ENCODE measurements around the gene TEDC1. TPM values are rescaled to one million over a fixed set of nuclear protein-coding genes. Genes with fewer than 3 reads are reported as not detected.
A peak's percentile ranks its signal among the peaks of the same experiment; 100 is the strongest.

The TEDC1 gene
- total RNA-seq, 3 donors from 2014 or later = 53.7 to 58.7 (median 57.8) TPM

GRCh38 chr14:105492031-105492970 is 1.3 kb downstream of the TEDC1 start:
- no peaks in the 10 kb centered on the region for H3K9me3 Mint-ChIP-seq
- H3K4me3 Mint-ChIP-seq = peak overlapping the region; percentile 76
- H3K27me3 Mint-ChIP-seq (ENCODE audit: low read depth) = no peaks in the 10 kb centered on the region
- no peaks in the 10 kb centered on the region for H3K36me3 Mint-ChIP-seq (ENCODE audit: insufficient read depth)
- ATAC-seq (no peak), DNase-seq (no peak)
- H3K4me1 Mint-ChIP-seq (ENCODE audit: low read depth) = peaks cover 21% of the 10 kb centered on the region

- Mint-ChIP-seq H3K36me3 (ENCODE audit: insufficient read depth) (no peaks in the 10 kb centered on the region), H3K27me3 (ENCODE audit: low read depth) (no peaks in the 10 kb centered on the region), H3K4me1 (ENCODE audit: low read depth) (peaks cover 18% of the 10 kb centered on the region), H3K4me3 (no peak overlapping the region), H3K9me3 (no peaks in the 10 kb centered on the region)
- DNase-seq (no peak), ATAC-seq (no peak)
Observed at GRCh38 chr14:105492971-105493871, 2.2 kb downstream of the TEDC1 start.

GRCh38 chr14:105493921-105494605 is 3.0 kb downstream of the TEDC1 start:
- no peak for ATAC-seq
- H3K9me3 Mint-ChIP-seq = no peaks in the 10 kb centered on the region
- no peak overlapping the region for H3K4me3 Mint-ChIP-seq
- peaks cover 12% of the 10 kb centered on the region for H3K4me1 Mint-ChIP-seq (ENCODE audit: low read depth)
- no peak for DNase-seq
- H3K27me3 Mint-ChIP-seq (ENCODE audit: low read depth) = no peaks in the 10 kb centered on the region
- no peaks in the 10 kb centered on the region for H3K36me3 Mint-ChIP-seq (ENCODE audit: insufficient read depth)

DNA sequence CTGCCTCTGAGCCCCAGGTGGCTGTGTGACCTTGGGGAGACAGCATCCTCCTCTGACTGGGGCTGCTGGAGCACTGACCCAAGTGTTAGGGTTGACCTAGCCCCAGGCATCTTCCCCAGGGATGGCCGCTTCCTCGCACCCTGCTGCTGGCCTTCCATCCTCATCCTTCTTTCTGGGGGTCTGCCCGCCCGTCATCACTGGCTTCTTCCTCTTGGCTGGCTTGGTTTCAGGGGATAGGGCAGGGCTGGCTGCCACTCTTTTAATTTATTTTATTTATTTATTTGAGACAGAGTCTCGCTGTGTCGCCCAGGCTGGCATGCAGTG is 3.5 kb downstream of the TEDC1 start:
- Mint-ChIP-seq H3K4me1 (ENCODE audit: low read depth) (peaks cover 7% of the 10 kb centered on the region), H3K9me3 (no peaks in the 10 kb centered on the region), H3K4me3 (no peak overlapping the region), H3K27me3 (ENCODE audit: low read depth) (no peaks in the 10 kb centered on the region), H3K36me3 (ENCODE audit: insufficient read depth) (no peaks in the 10 kb centered on the region)
- ATAC-seq (no peak), DNase-seq (no peak)

- DNase-seq (no peak), ATAC-seq (no peak)
- Mint-ChIP-seq H3K4me1 (ENCODE audit: low read depth) (peaks cover 6% of the 10 kb centered on the region), H3K4me3 (no peak overlapping the region), H3K9me3 (no peaks in the 10 kb centered on the region), H3K27me3 (ENCODE audit: low read depth) (no peaks in the 10 kb centered on the region), H3K36me3 (ENCODE audit: insufficient read depth) (no peaks in the 10 kb centered on the region)
Observed at GRCh38 chr14:105495101-105495989, 4.3 kb downstream of the TEDC1 start.

DNA sequence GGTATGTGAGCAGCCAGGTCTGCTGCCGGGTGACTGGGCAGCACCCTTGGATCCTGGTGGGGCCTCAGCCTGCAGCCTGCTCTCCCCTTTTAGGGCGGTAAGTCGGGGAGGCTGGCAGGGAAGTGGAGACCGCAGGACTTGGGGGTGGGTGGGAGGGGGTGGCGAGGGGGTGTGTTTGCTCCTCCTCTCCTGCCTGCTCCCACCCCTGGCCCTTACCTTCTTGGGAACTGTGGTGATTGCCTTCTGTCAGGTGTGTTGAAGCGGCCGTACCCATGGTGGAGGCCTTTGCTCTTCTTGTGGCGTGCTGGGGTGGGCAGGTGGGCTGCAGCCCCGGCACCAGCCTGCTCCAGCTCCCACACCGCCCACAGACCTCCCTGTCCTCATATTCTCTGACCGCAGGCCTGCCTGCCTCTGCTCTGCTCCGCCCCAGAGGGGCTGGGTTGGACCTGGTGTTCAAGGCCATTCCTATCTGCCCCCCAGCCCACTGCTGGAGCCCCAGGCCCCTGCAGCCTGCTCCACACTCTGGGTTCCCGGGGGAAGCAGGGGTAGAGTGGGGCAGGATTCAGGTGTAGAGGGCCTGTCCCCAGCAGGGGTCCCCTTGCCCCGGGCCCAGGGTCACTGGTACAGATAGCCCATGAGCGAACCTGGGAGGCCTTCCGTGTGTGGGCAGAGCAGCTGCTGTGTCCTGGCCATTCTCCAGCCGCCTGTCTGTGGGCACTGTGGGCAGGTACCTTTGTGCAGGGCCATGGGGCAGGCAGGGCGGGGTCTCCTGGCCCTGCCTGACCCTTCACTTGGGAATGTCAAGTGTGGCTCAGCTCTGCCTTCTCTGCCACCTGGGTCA is 5.2 kb downstream of the TEDC1 start:
- H3K36me3 Mint-ChIP-seq (ENCODE audit: insufficient read depth) = no peaks in the 10 kb centered on the region
- no peak overlapping the region for H3K4me3 Mint-ChIP-seq
- ATAC-seq (no peak), DNase-seq (no peak)
- H3K27me3 Mint-ChIP-seq (ENCODE audit: low read depth) = no peaks in the 10 kb centered on the region
- no peaks in the 10 kb centered on the region for H3K9me3 Mint-ChIP-seq
- H3K4me1 Mint-ChIP-seq (ENCODE audit: low read depth) = peaks cover 6% of the 10 kb centered on the region

- H3K27me3 Mint-ChIP-seq (ENCODE audit: low read depth) = no peaks in the 10 kb centered on the region
- H3K9me3 Mint-ChIP-seq = no peaks in the 10 kb centered on the region
- no peak overlapping the region for H3K4me3 Mint-ChIP-seq
- ATAC-seq (no peak), DNase-seq (no peak)
- peaks cover 2% of the 10 kb centered on the region for H3K4me1 Mint-ChIP-seq (ENCODE audit: low read depth)
- H3K36me3 Mint-ChIP-seq (ENCODE audit: insufficient read depth) = no peaks in the 10 kb centered on the region
Observed at GRCh38 chr14:105496831-105497591, 6.0 kb downstream of the TEDC1 start.

- H3K4me3 Mint-ChIP-seq = no peak overlapping the region
- no peaks in the 10 kb centered on the region for H3K36me3 Mint-ChIP-seq (ENCODE audit: insufficient read depth)
- ATAC-seq (no peak), DNase-seq (no peak)
- no peaks in the 10 kb centered on the region for H3K9me3 Mint-ChIP-seq
- no peaks in the 10 kb centered on the region for H3K4me1 Mint-ChIP-seq (ENCODE audit: low read depth)
- no peaks in the 10 kb centered on the region for H3K27me3 Mint-ChIP-seq (ENCODE audit: low read depth)
Observed at GRCh38 chr14:105497671-105498429, 6.8 kb downstream of the TEDC1 start.

DNA sequence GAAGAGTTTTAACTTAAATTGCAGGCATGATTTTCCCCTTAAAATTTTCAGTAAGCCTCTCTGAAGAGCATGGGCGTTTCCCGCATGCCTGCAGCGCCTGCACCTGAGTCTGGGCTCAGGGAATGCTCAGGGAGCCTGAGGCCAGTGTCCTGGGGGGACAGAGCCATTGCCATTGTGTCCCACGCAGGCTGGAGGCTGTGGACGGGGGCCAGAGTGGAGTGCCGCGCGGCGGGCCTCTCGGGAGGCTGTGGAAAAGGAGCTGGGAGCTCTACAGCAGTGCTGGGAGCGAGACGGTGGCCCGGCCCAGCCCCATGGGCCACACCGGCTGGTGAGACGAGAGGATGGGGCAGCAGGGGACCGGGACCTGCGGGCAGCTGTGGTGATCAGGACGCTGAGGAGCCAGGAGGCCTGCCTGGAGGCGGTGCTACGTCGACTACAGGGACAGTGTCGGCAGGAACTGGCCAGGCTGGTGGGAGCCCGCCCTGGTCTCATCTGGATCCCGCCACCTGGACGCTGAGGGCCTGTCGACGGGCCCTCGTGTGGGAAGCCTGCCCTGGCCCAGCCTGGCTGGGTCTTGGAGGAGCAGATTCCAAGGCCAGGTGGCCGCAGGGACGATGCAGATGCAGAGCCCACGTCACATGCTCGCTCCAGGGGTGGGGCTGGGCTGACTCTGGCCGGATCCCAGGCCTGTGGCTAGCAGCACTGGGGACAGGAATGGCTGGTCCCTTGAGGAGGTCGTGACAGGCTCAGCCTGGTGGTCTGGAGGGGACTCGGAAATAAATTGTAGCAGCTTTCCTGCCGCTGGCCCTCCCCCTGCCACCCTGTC is 7.6 kb downstream of the TEDC1 start:
- ATAC-seq = no peak
- no peak overlapping the region for H3K4me3 Mint-ChIP-seq

DNA sequence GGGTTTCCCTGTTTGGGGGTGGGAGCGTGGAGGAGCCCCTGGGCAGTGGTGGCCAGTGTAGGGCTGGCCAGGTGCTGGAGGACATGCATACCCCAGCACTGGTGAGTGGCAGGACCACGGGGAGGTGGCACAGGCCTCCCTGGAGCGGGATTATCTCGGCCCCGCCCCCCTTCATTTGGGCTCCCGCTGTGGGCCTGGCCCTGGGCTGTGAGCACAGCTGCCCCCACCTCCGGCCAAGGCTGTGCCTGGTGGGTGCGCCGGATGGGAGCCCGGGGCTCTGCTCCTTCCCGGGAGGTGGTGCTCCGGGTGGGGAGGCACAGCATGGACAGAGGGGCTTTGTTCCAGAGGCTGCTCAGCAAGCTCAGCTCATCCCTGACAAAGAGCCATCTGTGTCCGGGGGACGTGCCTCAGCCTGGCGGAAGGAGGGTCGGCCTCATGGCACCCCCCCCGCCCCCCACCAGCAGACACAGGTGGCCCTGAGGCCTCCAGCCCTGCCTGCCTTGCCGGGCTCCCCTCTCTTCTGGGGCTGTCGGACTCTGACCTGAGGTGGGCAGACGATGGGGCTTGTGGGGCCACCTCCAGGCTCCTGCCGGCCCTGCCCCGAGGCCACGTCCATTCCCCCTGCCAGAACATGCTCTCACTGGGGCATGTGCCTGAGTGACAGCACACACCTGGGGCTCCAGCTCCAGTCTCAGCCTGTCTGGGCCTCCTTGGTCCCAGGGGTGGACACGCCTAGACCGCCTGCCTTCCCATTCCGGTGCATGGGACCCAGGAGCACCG is 8.4 kb downstream of the TEDC1 start:
- Mint-ChIP-seq H3K36me3 (ENCODE audit: insufficient read depth) (no peaks in the 10 kb centered on the region), H3K27me3 (ENCODE audit: low read depth) (no peaks in the 10 kb centered on the region), H3K4me3 (no peak overlapping the region), H3K9me3 (no peaks in the 10 kb centered on the region), H3K4me1 (ENCODE audit: low read depth) (no peaks in the 10 kb centered on the region)
- no peak for DNase-seq
- no peak for ATAC-seq

More for the DNA sequence above, 7.6 kb downstream of the TEDC1 start:
- no peaks in the 10 kb centered on the region for H3K27me3 Mint-ChIP-seq (ENCODE audit: low read depth)
- H3K9me3 Mint-ChIP-seq = no peaks in the 10 kb centered on the region
- H3K4me1 Mint-ChIP-seq (ENCODE audit: low read depth) = no peaks in the 10 kb centered on the region
- DNase-seq = no peak
- H3K36me3 Mint-ChIP-seq (ENCODE audit: insufficient read depth) = no peaks in the 10 kb centered on the region
